GM18867 (cell line): ENCODE results near the gene KCNH3.

Experiments
- ATAC-seq: cut with Tn5 transposase; IDR thresholded peaks from one replicate; pipeline ENCODE4 v1.9.1; 2021; ENCODE audit warnings: mild to moderate bottlenecking, moderate library complexity; ENCODE audit not compliant: unreplicated experiment

The KCNH3 gene

DNA sequence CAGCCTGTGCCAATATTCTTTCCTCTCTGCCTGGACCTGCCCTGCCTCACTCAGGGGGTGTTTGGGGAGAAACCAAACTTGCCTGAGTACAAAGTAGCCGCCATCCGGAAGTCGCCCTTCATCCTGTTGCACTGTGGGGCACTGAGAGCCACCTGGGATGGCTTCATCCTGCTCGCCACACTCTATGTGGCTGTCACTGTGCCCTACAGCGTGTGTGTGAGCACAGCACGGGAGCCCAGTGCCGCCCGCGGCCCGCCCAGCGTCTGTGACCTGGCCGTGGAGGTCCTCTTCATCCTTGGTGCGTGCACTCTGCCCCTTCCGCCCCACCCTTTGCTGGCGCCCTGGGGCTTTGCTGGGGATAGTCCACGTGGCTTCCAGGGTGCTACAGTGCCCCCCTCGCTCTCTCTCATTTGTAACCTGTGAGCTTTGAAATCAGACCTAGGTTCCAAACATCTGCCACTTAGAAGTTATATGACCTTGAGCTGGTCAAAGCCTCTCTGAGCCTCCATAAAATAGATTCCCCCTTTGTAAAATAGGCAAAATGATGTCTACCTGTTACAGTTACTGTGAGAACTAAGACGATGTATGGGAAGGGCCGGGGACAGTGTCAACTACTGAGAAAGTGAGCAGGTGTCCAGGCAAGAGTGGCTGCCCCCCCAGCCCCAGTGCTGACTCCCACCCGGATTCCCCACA is 4.5 kb downstream of the KCNH3 start:
- ATAC-seq = no peak

DNA sequence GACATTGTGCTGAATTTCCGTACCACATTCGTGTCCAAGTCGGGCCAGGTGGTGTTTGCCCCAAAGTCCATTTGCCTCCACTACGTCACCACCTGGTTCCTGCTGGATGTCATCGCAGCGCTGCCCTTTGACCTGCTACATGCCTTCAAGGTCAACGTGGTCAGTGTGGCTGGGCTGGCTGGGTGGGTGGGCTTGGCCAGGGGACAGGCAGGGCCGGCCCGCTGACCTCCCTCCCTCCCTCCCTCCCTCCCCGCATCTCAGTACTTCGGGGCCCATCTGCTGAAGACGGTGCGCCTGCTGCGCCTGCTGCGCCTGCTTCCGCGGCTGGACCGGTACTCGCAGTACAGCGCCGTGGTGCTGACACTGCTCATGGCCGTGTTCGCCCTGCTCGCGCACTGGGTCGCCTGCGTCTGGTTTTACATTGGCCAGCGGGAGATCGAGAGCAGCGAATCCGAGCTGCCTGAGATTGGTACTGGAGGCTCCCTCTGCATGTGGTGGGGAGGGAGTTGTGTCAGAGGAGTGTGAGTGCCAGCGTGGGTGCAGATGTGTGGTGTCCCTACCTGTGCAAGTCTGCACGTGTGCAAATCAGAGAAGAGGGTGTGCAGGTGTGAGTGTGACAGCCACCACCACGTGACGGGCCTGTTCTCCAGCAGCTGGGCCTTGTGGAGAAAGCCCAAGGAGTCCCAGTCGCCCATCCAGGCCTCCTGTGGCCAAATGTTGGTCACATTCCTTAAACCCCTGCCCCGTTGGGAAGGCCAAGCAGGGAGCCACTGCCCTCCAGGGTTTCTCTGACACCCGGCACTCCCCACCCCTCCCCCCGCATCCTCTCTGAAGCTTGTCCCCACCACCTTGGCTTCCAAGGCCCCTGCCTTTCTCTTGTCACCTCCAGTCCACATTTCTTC is 5.3 kb downstream of the KCNH3 start:
- ATAC-seq = no peak

- no peak for ATAC-seq
Observed at GRCh38 chr12:49545815-49546214, 7.0 kb downstream of the KCNH3 start.

DNA sequence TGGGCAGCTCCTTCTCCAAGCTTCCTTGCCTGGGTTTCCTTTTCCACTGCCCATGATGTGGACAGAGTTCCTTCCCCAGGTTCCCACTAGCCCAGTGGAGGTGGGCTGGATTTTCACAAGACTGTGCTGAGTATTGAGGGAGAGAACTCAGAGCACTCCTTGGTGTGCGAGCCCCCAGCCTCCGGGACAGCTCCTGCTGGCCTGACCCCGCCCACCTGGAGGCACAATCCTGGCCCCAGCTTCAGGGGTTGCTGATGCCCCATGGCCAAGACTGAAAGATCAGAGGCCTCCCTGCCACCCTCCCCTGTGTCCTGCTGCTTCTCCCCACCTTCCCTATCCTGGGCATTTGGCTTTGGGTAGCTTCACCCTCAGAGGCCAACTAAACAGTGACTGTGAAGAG is 7.7 kb downstream of the KCNH3 start:
- no peak for ATAC-seq

- ATAC-seq = no peak
Observed at GRCh38 chr12:49547090-49547690, 8.4 kb downstream of the KCNH3 start.

GRCh38 chr12:49548481-49548821 is 9.6 kb downstream of the KCNH3 start:
- no peak for ATAC-seq

DNA sequence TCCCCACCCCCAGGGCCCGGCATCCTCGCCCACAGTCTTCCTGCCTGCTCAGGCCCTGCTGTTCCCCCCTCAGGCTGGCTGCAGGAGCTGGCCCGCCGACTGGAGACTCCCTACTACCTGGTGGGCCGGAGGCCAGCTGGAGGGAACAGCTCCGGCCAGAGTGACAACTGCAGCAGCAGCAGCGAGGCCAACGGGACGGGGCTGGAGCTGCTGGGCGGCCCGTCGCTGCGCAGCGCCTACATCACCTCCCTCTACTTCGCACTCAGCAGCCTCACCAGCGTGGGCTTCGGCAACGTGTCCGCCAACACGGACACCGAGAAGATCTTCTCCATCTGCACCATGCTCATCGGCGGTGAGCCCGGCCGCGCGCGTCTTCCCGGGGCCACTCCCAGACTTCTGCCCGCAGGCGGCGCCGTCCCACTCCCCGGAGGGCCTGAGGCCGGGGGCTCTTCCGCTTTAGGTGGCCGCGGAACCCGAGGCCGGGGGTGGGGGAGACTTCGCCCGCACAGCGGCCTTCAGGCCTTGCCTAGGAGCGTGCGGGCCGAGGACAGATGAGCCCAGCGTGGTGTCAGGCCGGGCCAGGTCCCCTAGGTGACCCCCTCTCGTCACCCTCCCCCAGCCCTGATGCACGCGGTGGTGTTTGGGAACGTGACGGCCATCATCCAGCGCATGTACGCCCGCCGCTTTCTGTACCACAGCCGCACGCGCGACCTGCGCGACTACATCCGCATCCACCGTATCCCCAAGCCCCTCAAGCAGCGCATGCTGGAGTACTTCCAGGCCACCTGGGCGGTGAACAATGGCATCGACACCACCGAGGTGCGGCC is 10.2 kb downstream of the KCNH3 start:
- no peak for ATAC-seq

DNA sequence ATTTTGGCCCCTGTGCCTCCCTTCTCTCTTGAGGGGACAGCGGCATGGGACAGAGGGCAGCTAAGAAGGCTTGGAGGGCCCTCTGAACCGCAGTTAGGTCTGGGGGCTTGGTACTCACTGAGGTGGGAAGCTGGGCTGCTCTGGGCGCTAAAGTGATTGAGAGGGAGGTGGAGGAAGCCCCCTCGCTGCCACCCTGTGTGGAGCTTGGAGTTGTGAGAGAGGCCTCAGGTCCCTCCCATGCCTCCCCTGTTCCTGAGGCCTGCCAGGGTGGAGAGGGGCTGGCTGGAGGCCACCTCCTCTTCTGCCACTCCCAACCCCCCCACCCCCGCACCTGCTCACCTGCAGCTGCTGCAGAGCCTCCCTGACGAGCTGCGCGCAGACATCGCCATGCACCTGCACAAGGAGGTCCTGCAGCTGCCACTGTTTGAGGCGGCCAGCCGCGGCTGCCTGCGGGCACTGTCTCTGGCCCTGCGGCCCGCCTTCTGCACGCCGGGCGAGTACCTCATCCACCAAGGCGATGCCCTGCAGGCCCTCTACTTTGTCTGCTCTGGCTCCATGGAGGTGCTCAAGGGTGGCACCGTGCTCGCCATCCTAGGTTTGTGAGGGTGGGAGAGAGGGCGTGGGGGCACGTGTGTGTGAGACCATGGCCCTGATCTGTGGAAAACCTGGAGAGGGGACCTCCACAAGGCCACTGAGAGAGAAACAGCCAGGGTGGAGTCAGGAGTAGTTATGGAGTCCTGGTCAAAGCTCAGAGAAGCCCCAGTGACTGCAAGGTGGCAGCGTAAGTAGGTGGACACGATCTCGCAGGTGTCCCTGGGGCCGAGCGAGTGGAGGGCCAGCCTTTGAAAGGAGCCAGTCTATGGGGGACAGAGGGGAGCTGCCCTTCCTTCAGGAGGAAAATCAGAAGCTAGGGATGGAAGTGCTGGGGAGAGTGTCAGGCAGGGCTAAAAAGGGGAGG is 11.2 kb downstream of the KCNH3 start:
- ATAC-seq = no peak

DNA sequence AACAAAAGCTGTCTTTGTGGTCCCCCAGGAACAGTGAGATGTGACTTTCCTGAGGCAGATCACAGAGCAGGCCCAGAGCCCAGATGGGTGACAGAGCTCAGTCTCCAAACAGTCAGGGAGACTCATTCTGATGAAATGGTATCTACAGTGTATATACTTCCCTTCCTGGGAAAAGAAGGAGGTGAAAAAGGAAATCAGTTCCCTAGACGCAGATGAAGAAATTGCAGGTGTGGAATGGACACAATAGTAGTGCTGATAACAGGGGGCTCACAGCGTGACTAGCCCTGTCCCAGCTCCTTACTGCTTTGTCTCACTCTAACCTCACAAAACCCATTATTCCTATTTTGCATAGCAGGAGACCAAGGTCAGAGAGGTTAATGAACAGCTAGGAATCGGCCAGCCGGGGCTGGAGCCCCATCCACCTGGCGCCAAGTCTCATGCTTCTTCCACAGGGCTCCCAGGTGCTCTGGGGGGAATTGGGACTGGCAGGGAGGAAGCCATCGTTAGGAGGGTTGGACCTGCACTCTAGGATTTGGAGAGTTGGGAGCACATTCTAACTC is 11.9 kb downstream of the KCNH3 start:
- no peak for ATAC-seq

- ATAC-seq = no peak
Observed at GRCh38 chr12:49552014-49552413, 13.2 kb downstream of the KCNH3 start.

- ATAC-seq = no peak
Observed at GRCh38 chr12:49552425-49552824, 13.6 kb downstream of the KCNH3 start.

- no peak for ATAC-seq
Observed at GRCh38 chr12:49552899-49553298, 14.1 kb downstream of the KCNH3 start.

DNA sequence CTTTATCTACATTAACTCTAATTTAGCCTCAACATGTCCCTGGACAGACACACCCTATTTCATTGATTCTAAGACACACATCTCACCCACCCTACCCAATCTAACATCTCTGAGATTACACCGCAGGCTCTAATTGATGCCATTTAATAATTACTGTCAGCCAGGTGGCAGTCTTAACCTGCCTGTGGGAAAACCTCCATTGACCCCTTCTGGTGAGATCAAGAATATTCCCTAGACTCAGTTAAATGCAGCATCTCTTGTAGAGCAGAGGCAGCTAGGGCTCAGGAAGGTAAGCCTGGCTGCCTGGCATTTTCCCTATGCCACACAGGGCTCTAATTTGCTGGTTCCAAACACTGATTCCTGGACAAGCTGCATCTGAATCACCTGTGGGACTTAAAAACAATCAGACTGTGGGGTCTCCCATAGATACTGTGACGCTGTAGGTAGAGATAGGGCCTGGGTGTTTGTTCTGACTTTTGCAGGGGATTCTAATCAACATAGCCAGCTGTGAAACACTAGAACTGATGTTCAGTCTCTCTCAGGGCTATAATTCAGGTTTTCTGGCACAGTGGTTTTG is 14.8 kb downstream of the KCNH3 start:
- ATAC-seq = peak; percentile 50

- ATAC-seq = no peak
Observed at GRCh38 chr12:49554266-49554665, 15.4 kb downstream of the KCNH3 start.

GRCh38 chr12:49555631-49556390 is 17.0 kb downstream of the KCNH3 start:
- no peak for ATAC-seq

- no peak for ATAC-seq
Observed at GRCh38 chr12:49556391-49557186, 17.8 kb downstream of the KCNH3 start.

- no peak for ATAC-seq
Observed at GRCh38 chr12:49557187-49557916, 18.5 kb downstream of the KCNH3 start.
